Skeletal muscle satellite cell (primary cell): ENCODE data around the gene WNT7B.

Source experiments
- H3K27me3 ChIP-seq: 2 replicates; pipeline ENCODE4 v1.7.0; 2013; ENCODE audit warnings: low read length; ENCODE audit not compliant: control insufficient read depth, insufficient read depth
- H3K36me3 ChIP-seq: 2 replicates; pipeline ENCODE4 v1.7.0; 2013; ENCODE audit warnings: mild to moderate bottlenecking, control low read depth, low read length; ENCODE audit not compliant: insufficient read depth
- H3K4me1 ChIP-seq: 2 replicates; pipeline ENCODE4 v1.7.0; 2013; ENCODE audit warnings: low read length; ENCODE audit not compliant: control insufficient read depth, insufficient read depth
- H3K4me2 ChIP-seq: 2 replicates; pipeline ENCODE4 v1.7.0; 2013; ENCODE audit warnings: mild to moderate bottlenecking, low read length
- H3K4me3 ChIP-seq: 2 replicates; pipeline ENCODE4 v1.7.0; 2013; ENCODE audit warnings: low read length
- H3K9ac ChIP-seq: 2 replicates; pipeline ENCODE4 v1.7.0; 2013; ENCODE audit warnings: mild to moderate bottlenecking, low read depth, low read length, moderate library complexity
- H3K9me3 ChIP-seq: replicated peaks from 2 replicates; pipeline ENCODE4 v1.7.0; 2013; ENCODE audit warnings: mild to moderate bottlenecking, control low read depth, low read length

Gene WNT7B

GRCh38 chr22:45917700-45918458, 59.1 kb downstream of the WNT7B start:
- Histone ChIP-seq H3K4me3 (no peak overlapping the region), H3K27me3 (peaks cover 29% of the 10 kb centered on the region), H3K36me3 (no peaks in the 10 kb centered on the region), H3K4me1 (no peaks in the 10 kb centered on the region), H3K4me2 (no peak overlapping the region), H3K9ac (no peak overlapping the region), H3K9me3 (peaks cover 9% of the 10 kb centered on the region)

- H3K27me3 ChIP-seq = peaks cover 33% of the 10 kb centered on the region
Observed at GRCh38 chr22:45917146-45917545, 59.8 kb downstream of the WNT7B start.

GRCh38 chr22:45916515-45916914, 60.4 kb downstream of the WNT7B start:
- Histone ChIP-seq H3K4me3 (no peak overlapping the region), H3K9ac (no peak overlapping the region), H3K36me3 (no peaks in the 10 kb centered on the region), H3K27me3 (peaks cover 36% of the 10 kb centered on the region), H3K4me2 (no peak overlapping the region), H3K4me1 (peaks cover 7% of the 10 kb centered on the region), H3K9me3 (peaks cover 9% of the 10 kb centered on the region)

More at GRCh38 chr22:45917146-45917545, 59.8 kb downstream of the WNT7B start:
- no peak overlapping the region for H3K4me3 ChIP-seq
- peaks cover 9% of the 10 kb centered on the region for H3K9me3 ChIP-seq
- no peak overlapping the region for H3K9ac ChIP-seq
- H3K4me2 ChIP-seq = no peak overlapping the region
- peaks cover under 1% of the 10 kb centered on the region for H3K4me1 ChIP-seq
- H3K36me3 ChIP-seq = no peaks in the 10 kb centered on the region

GRCh38 chr22:45915841-45916240, 61.1 kb downstream of the WNT7B start:
- H3K4me1 ChIP-seq = peaks cover 7% of the 10 kb centered on the region
- no peak overlapping the region for H3K9ac ChIP-seq

GRCh38 chr22:45915151-45915550, 61.8 kb downstream of the WNT7B start:
- Histone ChIP-seq H3K4me2 (no peak overlapping the region), H3K9me3 (peaks cover 9% of the 10 kb centered on the region), H3K9ac (no peak overlapping the region), H3K4me3 (no peak overlapping the region), H3K4me1 (peaks cover 7% of the 10 kb centered on the region), H3K27me3 (peaks cover 33% of the 10 kb centered on the region), H3K36me3 (no peaks in the 10 kb centered on the region)

More at GRCh38 chr22:45915841-45916240, 61.1 kb downstream of the WNT7B start:
- Histone ChIP-seq H3K4me2 (no peak overlapping the region), H3K36me3 (no peaks in the 10 kb centered on the region), H3K4me3 (no peak overlapping the region), H3K9me3 (peaks cover 9% of the 10 kb centered on the region), H3K27me3 (peaks cover 33% of the 10 kb centered on the region)

- peaks cover 9% of the 10 kb centered on the region for H3K9me3 ChIP-seq
- H3K36me3 ChIP-seq = no peaks in the 10 kb centered on the region
- H3K9ac ChIP-seq = no peak overlapping the region
- no peak overlapping the region for H3K4me3 ChIP-seq
- peaks cover 33% of the 10 kb centered on the region for H3K27me3 ChIP-seq
- H3K4me2 ChIP-seq = no peak overlapping the region
- peaks cover 7% of the 10 kb centered on the region for H3K4me1 ChIP-seq
Observed at GRCh38 chr22:45914309-45914708, 62.7 kb downstream of the WNT7B start.

GRCh38 chr22:45912910-45913309, 64.1 kb downstream of the WNT7B start:
- Histone ChIP-seq H3K36me3 (no peaks in the 10 kb centered on the region), H3K27me3 (peaks cover 34% of the 10 kb centered on the region), H3K9me3 (peaks cover 9% of the 10 kb centered on the region), H3K9ac (no peak overlapping the region), H3K4me2 (no peak overlapping the region), H3K4me1 (peaks cover 7% of the 10 kb centered on the region), H3K4me3 (no peak overlapping the region)

- H3K4me3 ChIP-seq = no peak overlapping the region
- H3K9ac ChIP-seq = no peak overlapping the region
Observed at GRCh38 chr22:45911601-45912271, 65.2 kb downstream of the WNT7B start.

GRCh38 chr22:45910928-45911467, 66.0 kb downstream of the WNT7B start:
- H3K4me1 ChIP-seq = peaks cover 14% of the 10 kb centered on the region
- H3K36me3 ChIP-seq = no peaks in the 10 kb centered on the region
- peaks cover 25% of the 10 kb centered on the region for H3K27me3 ChIP-seq
- no peak overlapping the region for H3K9ac ChIP-seq
- H3K4me2 ChIP-seq = no peak overlapping the region
- H3K4me3 ChIP-seq = no peak overlapping the region
- H3K9me3 ChIP-seq = peaks cover 9% of the 10 kb centered on the region

More at GRCh38 chr22:45911601-45912271, 65.2 kb downstream of the WNT7B start:
- H3K9me3 ChIP-seq = peaks cover 9% of the 10 kb centered on the region
- H3K4me1 ChIP-seq = peaks cover 7% of the 10 kb centered on the region
- H3K4me2 ChIP-seq = no peak overlapping the region
- H3K27me3 ChIP-seq = peaks cover 29% of the 10 kb centered on the region
- no peaks in the 10 kb centered on the region for H3K36me3 ChIP-seq

- H3K27me3 ChIP-seq = peaks cover 28% of the 10 kb centered on the region
- no peak overlapping the region for H3K4me3 ChIP-seq
- H3K9ac ChIP-seq = no peak overlapping the region
- H3K9me3 ChIP-seq = peaks cover under 1% of the 10 kb centered on the region
- no peak overlapping the region for H3K4me2 ChIP-seq
- peaks cover 23% of the 10 kb centered on the region for H3K4me1 ChIP-seq
- H3K36me3 ChIP-seq = no peaks in the 10 kb centered on the region
Observed at GRCh38 chr22:45908961-45909360, 68.0 kb downstream of the WNT7B start.

- Histone ChIP-seq H3K9ac (no peak overlapping the region), H3K36me3 (no peaks in the 10 kb centered on the region), H3K4me1 (peaks cover 33% of the 10 kb centered on the region), H3K4me2 (no peak overlapping the region), H3K4me3 (no peak overlapping the region), H3K27me3 (peaks cover 28% of the 10 kb centered on the region), H3K9me3 (no peaks in the 10 kb centered on the region)
Observed at GRCh38 chr22:45907996-45908395, 69.0 kb downstream of the WNT7B start.
